NCI-H345 (cell line): ENCODE data around the gene LDLRAD2.

ENCODE experiments used
- DNase-seq: peaks from one replicate; lab custom pipeline; 2025; lab: John Stamatoyannopoulos, UW

Gene LDLRAD2

DNA sequence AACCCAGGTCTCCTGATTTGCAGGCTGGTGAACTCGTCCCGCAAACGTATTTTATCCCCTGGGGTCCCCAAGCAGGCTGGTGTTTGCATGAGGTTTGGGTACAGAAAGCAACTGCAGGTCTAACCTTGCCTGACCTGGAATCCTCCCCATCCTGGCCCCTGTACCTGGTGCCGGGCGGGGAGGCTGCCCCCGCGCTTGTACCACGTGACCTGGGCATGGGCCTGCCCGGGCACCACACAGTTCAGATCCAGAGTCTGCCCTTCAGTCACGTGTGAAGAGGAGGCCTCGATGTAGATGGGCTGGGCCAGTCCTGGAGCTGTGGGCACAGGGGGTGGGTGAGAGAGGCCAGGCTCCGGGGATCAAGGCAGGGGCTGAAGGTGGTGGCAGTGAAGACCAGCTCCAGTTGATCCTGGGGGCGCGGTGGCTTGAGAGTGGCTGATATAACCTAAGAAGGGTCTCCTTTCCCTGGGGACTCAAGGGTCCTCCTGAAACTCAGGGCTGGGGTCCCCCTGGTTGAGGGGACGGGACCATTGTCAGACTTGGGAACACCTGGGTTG lies 30.6 kb downstream of the LDLRAD2 start:
- no peak for DNase-seq

DNA sequence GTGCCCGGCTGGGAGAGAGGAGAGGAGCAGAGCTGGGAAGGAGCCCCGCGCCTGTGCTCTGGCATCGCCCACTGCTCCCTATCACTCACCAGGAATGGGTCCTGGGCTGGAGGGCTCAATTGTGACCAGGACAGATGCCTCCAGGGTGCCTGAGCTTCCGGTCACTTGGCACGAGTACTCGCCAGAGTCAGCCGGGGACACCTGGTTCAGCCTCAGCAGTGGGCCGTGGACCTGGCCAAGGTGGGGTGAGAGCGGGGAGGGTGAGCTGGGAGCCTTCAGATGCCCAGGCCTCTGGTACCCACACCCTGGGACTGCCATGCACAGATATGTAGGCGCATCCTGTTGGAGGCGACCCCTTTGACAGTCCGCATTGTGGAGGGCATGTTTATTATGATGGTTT lies 31.1 kb downstream of the LDLRAD2 start:
- DNase-seq = no peak

DNA sequence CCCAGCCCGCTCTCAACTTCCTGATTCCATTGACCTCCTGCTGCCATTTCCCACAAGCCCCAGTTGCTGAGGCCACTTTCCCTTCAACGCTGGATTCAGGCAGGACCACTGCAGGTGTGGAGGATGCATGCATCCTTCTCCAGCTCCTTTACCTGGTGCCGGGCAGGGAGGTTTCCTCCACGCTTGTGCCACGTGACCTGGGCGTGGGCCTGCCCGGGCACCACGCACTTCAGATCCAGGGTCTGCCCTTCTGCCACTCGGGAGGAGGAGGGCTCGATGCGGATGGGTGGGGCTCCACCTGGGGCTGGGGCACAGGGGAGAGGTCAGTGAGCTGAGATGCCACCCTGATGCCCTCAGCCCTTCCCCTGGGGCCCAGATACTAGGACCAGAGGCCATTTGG lies 31.9 kb downstream of the LDLRAD2 start:
- DNase-seq = no peak

DNA sequence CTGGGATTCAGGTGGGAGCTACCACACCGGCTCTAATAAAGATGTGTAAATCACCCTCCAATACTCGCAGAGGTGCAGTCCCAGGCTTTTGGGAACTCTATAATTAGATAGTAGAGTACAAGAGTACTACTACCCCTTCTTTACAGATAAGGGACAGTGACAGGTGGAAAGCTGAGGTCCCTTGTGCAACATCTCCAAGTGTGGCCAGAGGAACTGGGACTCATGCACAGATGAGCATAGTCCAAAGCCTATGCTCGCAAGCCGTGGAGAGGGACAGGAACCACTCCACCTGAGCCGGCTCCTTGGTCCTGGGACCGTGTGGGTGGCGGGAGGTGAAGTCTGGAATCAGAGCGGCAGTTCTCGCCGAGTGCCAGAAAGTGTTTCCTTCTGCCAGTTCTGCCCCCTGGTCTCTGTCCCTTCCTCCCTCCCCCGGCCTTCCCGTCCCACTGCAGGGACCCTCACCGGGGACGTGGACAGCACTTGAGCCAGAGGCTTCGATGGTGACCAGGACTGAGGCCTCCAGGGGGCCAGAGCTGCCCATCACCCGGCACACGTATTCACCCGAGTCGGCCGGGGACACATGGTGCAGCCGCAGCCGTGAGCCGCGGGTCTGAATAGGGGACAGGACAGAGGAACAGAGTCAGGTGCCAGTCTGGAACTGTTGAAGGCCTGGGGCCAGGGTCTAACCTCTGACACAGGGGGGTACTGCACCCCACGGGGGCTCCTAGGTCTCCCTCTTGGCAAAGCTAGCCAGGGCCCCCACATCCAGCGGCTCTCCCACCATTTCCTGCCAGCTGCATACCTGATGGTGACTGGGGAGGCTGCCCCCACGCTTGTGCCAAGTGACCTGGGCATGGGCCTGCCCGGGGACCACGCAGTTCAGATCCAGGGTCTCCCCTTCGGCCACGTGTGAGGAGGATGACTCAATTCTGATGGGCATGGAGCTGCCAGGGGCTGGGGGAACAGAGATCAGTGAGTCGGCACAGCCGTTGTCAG lies 33.9 kb downstream of the LDLRAD2 start:
- DNase-seq = no peak

GRCh38 chr1:21847223-21848205 lies 35.4 kb downstream of the LDLRAD2 start:
- no peak for DNase-seq

- DNase-seq = no peak
These were observed 36.6 kb downstream of the LDLRAD2 start for GRCh38 chr1:21848524-21849174.

DNA sequence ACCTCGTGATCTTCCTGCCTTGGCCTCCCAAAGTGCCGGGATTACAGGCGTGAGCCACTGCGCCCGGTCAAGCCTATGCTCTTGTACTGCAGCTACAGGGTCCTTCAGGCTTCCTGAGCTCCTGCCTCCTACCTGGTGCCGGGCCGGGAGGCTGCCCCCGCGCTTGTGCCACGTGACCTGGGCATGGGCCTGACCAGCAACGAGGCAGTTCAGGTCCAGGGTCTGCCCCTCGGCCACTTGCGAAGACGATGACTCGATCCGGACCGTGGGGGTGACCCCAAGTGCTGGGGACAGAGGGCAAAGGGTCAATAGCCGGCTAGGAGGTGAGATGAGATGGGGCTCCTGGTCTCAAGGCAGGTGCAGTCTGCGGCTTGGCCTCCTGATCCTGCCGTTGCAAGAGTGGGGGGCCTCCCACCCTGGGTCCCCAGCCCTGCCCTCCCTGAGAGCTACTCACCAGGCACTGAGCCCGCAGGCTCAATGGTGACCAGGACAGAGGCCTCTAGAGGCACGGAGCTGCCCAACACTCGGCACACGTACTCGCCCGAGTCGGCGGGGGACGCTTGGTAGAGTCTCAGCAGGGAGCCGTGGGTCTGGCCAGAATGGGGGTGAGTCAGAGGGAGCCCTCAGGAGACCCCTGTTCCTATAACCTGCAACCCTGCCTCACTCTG lies 38.0 kb downstream of the LDLRAD2 start:
- DNase-seq = no peak

GRCh38 chr1:21851430-21852250 lies 39.6 kb downstream of the LDLRAD2 start:
- DNase-seq = no peak

DNA sequence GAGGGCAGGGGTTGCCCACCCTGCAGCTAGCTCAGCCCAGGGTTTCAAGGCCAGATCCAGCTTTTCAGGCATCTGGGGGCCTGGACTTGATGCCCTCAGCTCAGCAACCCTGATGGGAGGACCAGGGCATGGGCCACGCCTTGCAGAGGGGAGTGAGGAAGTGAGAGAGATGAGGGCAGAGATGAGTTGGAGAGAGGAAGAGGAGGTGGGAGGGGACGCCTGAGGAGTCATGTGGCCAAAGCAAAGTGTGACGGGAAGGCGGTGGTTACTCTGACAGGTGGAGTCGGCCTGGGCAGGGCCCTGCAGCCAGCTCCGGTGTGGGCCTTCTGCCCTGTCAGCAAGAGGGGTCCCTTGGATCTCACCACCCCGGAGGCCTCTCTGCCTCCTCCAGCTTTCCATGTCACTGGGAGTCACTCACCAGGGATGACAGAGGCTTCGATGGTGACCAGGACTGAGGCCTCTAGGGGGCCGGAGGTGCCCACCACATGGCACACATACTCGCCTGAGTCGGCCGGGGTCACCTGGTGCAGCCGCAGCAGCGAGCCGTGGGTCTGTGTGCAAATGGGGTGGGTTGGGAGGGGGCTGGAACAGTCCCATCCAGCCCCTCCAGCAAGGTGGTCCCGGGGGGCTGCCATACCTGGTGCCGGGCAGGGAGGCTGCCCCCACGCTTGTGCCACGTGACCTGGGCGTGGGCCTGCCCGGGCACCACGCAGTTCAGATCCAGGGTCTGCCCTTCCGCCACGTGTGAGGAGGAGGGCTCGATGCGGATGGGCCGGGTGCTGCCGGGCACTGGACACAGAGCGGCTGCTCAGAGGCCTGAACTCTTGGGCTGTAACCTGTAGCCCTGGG lies 40.4 kb downstream of the LDLRAD2 start:
- DNase-seq = no peak

GRCh38 chr1:21853131-21853427 lies 41.0 kb downstream of the LDLRAD2 start:
- no peak for DNase-seq

- no peak for DNase-seq
These were observed 42.2 kb downstream of the LDLRAD2 start for GRCh38 chr1:21854090-21854750.

DNA sequence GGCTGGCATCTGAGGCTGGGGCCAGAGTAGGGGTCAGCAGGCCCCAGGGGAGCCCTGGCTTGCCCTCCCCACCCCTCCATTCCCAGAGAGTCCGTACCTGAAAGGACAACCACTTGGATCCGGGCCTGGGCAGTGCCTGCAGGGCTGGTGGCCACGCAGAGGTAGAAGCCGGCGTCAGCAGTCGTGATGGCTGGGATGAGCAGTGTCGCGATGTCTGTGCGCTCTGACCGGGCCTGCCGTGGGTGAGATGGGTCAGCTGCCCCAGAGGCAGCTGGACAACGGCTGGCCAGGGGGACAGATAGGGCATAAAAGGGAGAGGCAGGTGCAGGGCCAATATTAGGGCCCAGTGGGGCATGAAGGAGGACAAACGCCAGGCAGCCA lies 42.7 kb downstream of the LDLRAD2 start:
- DNase-seq = no peak

DNA sequence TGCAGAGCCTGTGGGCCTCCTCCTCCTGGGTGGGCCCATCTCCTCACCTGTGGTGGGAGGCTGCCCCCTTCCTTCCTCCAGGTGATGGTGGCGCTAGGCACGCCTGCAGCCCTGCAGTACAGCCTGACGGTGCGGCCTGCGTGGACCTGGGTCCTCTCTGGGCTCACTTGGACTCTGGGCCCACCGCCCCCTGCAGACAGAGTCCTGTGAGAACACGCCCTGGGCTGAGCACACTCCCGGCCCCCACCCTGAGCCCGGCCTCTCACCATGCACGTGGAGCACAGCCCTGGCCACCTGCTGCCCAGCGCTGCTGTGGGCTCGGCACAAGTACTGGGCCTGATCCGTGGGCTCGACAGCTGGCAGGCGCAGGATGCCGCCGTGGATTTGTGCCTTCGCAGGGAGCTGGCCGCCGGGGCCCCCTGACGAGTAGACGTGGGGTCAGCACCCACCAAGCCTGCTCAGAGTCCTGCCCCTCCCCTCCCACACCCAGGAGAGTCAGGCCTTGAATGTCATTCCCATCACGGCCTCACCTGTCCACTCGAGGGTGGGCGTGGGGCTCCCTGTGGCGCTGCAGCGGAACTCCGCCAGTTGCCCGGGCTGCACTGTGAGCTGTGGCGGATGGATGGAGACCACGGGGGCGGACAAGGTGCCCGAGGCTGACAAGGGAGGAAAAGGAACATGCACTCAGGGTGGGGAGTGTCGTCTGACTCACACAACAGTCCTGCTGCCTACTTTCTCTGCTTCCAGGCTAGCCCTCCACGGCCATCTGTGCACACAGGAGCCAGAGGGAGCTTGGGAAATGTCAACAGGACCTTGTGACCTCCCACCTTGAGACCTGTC lies 43.4 kb downstream of the LDLRAD2 start:
- DNase-seq = no peak

DNA sequence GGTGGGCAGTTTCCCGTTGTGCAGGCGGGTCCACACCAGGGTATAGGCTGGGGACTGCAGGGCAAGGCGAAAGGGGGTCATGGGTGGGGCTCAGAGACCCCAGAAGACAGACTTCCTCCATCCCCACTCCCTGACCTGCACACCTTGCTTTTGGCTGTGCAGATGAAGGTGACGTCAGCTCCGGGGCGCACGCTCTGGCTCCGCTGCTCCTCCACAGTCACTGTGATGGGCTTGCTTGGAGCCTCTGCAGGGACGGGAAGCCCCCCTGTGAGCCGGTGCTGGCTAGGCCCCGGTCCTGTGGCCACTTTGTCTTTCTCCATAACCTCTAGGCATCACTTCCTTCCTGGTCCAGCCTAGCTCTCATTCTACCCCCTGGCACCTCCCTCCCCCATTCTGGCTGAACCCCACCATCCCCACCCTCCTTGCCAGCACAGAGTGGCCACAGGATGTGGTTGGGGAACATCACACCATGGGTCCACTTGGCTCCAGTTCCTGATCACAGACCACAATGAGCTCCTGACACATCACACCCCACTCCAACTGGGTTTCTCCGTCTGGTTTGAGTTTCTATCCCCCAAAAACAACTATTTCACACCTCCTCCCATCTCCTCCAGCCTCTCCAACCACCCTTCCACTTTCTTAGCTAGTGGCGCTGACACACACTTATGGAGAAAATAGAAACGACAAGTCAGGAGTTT lies 45.2 kb downstream of the LDLRAD2 start:
- DNase-seq = no peak

- no peak for DNase-seq
These were observed 46.0 kb downstream of the LDLRAD2 start for GRCh38 chr1:21857840-21858670.

- DNase-seq = no peak
These were observed 47.7 kb downstream of the LDLRAD2 start for GRCh38 chr1:21859669-21860179.
